WTC11 (cell line): Measurements from ENCODE around the gene RAB3IL1.

Experiments used
- CREB1 ChIP-seq: sonication (generic); formaldehyde crosslinking; IDR thresholded peaks from 2 replicates; pipeline ENCODE4 v1.8.0; 2023; ENCODE audit warnings: mild to moderate bottlenecking, missing genetic modification reagents
- TF ChIP-seq, protein P1 (sequence below): fragments of 200-600 bp; IDR thresholded peaks from 2 replicates; pipeline ENCODE4 v1.8.0; 2022; ENCODE audit warnings: antibody characterized with exemption
- TF ChIP-seq, protein P2 (sequence below): fragments of 250-450 bp; sonication (Bioruptor Pico); IDR thresholded peaks from 2 replicates; pipeline ENCODE4 v1.8.0; 2021; ENCODE audit warnings: mild to moderate bottlenecking

DNA sequence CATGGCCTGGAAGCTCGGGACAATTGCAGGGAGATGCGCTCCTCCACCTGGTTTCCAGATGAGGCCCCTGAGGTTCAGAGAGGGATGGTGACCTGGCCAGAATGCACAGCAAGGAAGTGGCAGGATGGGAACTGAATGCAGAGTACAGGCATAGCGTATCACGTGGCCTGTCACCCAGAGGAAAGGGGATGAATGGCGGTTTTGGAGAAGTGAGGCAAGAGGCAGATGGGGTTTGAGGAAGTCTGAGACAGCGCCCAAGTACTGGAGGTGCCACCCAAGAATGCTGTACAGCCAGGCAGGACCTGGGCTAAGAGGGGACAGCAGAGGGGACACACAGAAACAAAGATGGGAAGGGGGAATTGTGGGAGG, 4.9 kb downstream of the RAB3IL1 start:
- TF ChIP-seq, protein P1, sequence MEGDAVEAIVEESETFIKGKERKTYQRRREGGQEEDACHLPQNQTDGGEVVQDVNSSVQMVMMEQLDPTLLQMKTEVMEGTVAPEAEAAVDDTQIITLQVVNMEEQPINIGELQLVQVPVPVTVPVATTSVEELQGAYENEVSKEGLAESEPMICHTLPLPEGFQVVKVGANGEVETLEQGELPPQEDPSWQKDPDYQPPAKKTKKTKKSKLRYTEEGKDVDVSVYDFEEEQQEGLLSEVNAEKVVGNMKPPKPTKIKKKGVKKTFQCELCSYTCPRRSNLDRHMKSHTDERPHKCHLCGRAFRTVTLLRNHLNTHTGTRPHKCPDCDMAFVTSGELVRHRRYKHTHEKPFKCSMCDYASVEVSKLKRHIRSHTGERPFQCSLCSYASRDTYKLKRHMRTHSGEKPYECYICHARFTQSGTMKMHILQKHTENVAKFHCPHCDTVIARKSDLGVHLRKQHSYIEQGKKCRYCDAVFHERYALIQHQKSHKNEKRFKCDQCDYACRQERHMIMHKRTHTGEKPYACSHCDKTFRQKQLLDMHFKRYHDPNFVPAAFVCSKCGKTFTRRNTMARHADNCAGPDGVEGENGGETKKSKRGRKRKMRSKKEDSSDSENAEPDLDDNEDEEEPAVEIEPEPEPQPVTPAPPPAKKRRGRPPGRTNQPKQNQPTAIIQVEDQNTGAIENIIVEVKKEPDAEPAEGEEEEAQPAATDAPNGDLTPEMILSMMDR = no peak
- TF ChIP-seq CREB1 (CRISPR knock-in tag) = no peak
- TF ChIP-seq, protein P2, sequence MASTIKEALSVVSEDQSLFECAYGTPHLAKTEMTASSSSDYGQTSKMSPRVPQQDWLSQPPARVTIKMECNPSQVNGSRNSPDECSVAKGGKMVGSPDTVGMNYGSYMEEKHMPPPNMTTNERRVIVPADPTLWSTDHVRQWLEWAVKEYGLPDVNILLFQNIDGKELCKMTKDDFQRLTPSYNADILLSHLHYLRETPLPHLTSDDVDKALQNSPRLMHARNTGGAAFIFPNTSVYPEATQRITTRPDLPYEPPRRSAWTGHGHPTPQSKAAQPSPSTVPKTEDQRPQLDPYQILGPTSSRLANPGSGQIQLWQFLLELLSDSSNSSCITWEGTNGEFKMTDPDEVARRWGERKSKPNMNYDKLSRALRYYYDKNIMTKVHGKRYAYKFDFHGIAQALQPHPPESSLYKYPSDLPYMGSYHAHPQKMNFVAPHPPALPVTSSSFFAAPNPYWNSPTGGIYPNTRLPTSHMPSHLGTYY (CRISPR knock-in tag) = no peak
